ENCODE results near the gene AHNAK2.

GRCh38 chr14:105011312-105011990, 33.3 kb upstream of the AHNAK2 start:
- TF ChIP-seq EZH2 (IDR thresholded peaks at IDR 0.05): no peak
- TF ChIP-seq POLR2AphosphoS5 (IDR thresholded peaks at IDR 0.05; ENCODE audit: borderline replicate concordance, low read depth, low read length): no peak

Data from SK-N-MC (cell line).